GM18511 (cell line): ENCODE data around the gene WDR1.

ENCODE experiments used
- ATAC-seq: cut with Tn5 transposase; IDR thresholded peaks from one replicate; pipeline ENCODE4 v1.9.1; 2021; ENCODE audit warnings: mild to moderate bottlenecking, moderate library complexity; ENCODE audit not compliant: unreplicated experiment

WDR1 gene, protein sequence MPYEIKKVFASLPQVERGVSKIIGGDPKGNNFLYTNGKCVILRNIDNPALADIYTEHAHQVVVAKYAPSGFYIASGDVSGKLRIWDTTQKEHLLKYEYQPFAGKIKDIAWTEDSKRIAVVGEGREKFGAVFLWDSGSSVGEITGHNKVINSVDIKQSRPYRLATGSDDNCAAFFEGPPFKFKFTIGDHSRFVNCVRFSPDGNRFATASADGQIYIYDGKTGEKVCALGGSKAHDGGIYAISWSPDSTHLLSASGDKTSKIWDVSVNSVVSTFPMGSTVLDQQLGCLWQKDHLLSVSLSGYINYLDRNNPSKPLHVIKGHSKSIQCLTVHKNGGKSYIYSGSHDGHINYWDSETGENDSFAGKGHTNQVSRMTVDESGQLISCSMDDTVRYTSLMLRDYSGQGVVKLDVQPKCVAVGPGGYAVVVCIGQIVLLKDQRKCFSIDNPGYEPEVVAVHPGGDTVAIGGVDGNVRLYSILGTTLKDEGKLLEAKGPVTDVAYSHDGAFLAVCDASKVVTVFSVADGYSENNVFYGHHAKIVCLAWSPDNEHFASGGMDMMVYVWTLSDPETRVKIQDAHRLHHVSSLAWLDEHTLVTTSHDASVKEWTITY

GRCh38 chr4:10116569-10117358 lies at the start of gene WDR1:
WDR1 (minus strand) TSS chr4:10116799; CDS start chr4:10116666, 133 bp downstream.
- ATAC-seq, result peak; percentile 87

DNA sequence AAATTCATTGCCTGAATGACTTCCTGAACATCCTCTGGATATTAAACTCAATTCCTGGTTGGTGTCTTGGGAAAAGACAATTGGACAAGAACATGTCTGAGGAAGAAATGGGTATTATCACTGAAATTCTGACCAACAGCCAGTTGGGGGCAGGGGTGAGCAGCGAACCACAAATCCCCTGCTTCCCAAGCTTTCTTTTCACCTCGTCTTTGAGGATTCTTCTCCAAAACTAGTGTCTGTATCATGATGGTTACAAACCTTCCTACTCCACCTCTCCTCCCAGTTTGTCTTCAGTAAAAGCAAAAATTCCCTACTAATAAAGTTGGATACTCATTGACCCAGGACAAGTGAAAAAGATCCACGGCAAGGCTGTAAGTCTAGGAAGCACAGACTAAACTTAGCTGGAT lies 48.3 kb upstream of the WDR1 start:
- no peak for ATAC-seq

GRCh38 chr4:10163296-10163695 lies 46.7 kb upstream of the WDR1 start:
- ATAC-seq, result no peak

DNA sequence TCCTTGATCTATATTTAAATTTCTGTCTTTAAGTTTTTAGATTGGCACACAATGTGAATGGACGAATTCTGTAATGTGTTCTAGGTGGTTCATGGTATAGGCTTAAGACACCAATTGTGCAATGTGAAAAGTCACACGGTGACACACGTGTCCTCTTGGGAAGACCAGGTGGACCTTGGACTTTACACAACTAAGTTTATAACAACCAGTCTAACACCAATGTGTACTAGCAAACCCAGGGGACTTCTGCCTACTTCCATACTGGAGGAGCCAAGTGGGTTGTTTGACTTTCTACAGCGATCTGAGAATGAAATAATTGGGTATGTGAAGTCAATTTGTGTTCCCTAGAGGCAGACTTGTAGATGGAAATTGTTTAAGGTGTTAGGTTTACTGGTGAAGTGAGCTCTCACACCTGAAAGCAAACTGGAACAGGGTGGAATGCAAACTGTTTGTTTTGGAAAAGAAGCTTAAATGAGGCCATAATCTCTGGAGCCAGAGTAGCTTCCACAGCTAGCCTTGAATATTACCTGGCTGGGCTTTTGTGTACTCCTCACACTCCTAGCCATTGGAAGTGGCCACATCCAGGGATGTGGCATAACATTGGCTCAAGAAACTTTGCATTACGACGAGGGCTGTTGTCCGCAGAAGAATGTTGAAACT lies 45.9 kb upstream of the WDR1 start:
- no peak for ATAC-seq

GRCh38 chr4:10161840-10162239 lies 45.2 kb upstream of the WDR1 start:
- ATAC-seq, result no peak

DNA sequence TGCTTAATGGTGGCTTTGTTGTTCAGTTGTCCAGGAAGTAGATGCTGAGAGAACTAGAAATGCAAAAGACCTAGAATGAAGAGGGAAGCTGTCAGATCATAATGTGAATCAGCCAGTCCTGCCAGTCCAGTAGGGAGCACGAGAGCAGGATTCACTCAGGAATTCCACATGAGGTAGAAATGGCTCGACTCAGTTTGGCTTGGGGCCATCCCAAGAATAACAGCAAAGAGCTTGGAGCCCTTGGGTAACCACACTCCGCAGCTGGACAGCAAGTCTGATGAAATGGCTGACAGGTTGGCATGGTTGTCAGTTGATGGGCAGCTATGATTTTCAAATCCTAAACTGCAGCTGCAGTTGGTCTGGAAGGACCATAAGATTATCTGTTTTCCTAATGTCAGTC lies 44.5 kb upstream of the WDR1 start:
- ATAC-seq, result no peak

- no peak for ATAC-seq
Observed at GRCh38 chr4:10160281-10160856, 43.8 kb upstream of the WDR1 start.

- ATAC-seq, result no peak
Observed at GRCh38 chr4:10159671-10160070, 43.1 kb upstream of the WDR1 start.

GRCh38 chr4:10158333-10158942 lies 41.8 kb upstream of the WDR1 start:
- ATAC-seq, result no peak

DNA sequence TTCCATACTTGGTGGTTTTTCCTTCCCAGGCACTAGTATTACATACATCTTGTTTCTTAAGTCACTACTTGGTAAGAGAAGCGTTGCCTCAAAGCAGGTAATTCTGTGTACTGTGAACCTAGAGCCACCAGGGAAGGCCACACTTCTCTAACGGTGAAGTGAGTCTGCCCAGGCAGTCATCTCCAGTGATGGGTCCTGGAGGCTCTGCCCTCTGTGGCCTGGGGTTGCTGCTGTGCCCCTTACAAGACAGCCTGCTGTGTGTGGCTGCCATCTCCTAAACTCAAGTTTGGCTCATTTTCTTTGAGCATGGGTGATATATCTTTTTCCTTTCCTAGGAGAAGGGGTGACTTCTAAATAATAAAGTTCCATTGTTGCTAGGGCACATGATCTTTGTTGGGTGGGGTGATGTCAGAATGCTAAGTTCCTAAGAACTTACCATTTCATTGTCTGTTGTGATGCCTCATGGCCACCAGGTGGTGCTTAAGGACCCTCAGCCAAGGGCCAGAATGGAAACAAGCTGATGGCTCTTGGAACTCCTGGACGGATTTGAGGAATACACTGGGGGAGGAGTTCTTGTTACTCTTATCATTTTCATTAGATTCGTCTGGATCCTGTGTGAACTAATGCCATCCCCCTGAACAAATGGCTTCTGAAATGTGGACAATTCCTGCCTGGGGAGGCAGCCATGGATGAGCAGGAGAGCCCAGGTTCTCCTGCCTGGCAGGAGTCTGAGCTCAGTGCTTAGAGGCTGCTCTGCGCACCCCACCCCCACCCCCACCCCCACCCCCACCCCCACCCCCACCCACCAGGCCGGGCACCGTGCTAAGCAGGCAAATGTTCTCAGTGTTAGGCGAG lies 41.1 kb upstream of the WDR1 start:
- peak; percentile 83 for ATAC-seq

GRCh38 chr4:10154241-10154640 lies 37.6 kb upstream of the WDR1 start:
- no peak for ATAC-seq

- no peak for ATAC-seq
Observed at GRCh38 chr4:10153161-10153560, 36.6 kb upstream of the WDR1 start.

GRCh38 chr4:10151182-10151581 lies 34.6 kb upstream of the WDR1 start:
- peak; percentile 92 for ATAC-seq

GRCh38 chr4:10144966-10145365 lies 28.4 kb upstream of the WDR1 start:
- ATAC-seq, result no peak

GRCh38 chr4:10144479-10144878 lies 27.9 kb upstream of the WDR1 start:
- no peak for ATAC-seq

- no peak for ATAC-seq
Observed at GRCh38 chr4:10143171-10143570, 26.6 kb upstream of the WDR1 start.

DNA sequence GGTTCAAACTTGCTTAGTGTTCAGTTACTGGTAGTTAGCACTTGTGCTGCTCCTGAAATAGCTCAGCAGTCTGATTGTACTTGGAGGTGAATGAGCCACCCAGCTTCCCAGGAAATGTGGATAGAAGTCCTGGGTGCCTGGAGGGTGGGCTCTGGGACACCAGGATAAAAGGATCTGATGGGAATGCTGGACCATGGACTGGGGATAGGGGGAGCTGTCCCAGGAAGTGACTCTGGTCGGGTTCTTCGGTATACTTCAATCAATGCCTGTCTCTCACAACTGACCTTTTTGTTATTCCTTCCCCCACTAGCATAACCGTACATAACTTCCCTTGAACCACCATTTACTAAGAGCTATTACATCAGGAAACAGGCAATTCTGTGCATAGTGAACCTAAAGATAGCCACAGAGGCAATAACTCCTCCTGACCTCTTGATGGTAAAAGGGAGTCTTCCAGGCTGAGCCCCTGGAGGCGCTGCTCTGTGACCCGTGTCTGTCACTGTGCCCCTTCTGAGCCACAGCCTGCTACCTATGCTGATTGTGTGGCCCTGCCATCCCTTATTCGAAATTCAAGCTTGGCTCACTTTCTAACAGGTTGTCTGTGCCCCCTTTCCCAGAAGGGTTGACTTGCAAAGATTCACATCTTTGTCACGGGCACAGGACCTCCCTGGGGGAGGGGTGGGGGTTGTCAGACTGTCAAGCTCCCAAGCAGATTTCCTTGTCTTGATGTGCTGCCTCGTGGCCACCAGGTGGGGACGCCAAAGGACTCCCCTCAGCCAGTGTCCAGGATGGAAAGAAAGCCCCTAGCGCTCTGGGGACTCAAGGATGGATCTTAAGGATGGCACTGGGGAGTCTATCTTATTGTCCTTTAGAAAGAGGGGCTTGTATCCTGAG lies 24.5 kb upstream of the WDR1 start:
- ATAC-seq, result no peak

DNA sequence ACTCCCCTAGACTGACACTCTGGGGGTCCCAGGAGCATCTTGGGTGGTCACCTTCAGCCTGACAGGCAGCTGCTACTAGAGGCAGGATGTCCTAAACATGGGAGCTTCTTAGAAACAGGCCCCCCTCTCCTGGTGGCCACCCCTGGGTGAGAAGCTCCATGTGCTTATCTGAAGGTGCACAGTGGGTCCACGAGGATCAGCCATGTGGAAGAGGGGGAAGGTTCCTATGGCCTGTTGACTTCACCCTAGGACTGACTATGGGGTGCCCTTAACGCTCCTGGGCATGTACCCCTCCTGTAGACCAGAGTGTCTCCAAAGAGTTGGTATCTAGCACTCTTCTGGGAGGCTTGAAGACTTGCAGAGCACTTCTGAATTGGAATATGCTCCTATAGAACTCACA lies 22.9 kb upstream of the WDR1 start:
- ATAC-seq, result no peak

DNA sequence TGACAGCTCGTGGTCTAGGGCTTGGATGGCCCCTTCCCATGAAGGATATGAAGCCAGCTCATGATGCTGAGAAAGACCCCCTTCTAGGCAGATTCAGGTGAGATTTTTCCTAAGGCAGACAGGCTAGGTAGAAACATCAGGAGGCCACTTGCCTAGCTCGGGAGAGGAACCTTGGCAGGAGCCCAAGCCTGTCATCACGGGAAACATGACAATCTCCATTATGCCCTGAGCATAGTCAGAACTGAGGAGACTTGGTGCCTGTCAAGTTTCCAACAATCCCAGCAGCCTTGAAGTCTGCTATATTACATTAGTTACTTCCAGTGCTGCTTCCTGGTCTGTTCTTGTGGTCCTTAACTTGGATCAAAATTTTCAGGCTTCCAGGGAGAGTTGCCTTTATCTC lies 18.7 kb upstream of the WDR1 start:
- no peak for ATAC-seq
